A673 (cell line): ENCODE measurements around the gene STAG1.

Experiments used
- EZH2 ChIP-seq: fragments of 200-600 bp; sonication (generic); IDR thresholded peaks from 2 replicates; pipeline ENCODE4 v1.6.1; 2017; ENCODE audit warnings: borderline replicate concordance, low read depth, mild to moderate bottlenecking, mixed read lengths, antibody characterized with exemption, low read length; ENCODE audit not compliant: poor library complexity, severe bottlenecking
- TF ChIP-seq, protein P1 (sequence below): fragments of 300-800, 200-600 bp; sonication (generic); conservative IDR thresholded peaks from 2 replicates; pipeline ENCODE4 v1.5.1; 2017; ENCODE audit warnings: low read depth, mild to moderate bottlenecking, antibody characterized with exemption, low read length, moderate library complexity, mixed read lengths

DNA sequence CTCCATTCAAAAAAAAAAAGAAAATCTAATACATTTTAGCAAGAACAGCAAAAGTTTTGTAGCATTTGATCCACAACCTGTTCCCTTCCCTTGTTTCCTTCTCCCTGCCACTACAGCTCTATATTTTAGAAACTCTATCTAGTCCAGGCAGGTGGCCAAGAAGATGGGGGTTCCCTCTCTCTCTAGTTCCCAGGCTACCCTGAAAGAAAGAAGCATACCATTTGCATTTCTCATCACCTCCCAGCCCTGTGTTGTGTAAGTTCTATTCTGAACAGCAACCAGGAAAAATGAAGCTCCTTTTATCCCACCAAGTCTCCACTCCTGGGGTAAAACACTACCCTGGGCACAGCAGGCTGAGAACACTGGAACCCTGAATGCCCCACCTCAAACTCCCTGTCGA is 402.0 kb downstream of the STAG1 start:
- no peak for TF ChIP-seq EZH2
- TF ChIP-seq, protein P1, sequence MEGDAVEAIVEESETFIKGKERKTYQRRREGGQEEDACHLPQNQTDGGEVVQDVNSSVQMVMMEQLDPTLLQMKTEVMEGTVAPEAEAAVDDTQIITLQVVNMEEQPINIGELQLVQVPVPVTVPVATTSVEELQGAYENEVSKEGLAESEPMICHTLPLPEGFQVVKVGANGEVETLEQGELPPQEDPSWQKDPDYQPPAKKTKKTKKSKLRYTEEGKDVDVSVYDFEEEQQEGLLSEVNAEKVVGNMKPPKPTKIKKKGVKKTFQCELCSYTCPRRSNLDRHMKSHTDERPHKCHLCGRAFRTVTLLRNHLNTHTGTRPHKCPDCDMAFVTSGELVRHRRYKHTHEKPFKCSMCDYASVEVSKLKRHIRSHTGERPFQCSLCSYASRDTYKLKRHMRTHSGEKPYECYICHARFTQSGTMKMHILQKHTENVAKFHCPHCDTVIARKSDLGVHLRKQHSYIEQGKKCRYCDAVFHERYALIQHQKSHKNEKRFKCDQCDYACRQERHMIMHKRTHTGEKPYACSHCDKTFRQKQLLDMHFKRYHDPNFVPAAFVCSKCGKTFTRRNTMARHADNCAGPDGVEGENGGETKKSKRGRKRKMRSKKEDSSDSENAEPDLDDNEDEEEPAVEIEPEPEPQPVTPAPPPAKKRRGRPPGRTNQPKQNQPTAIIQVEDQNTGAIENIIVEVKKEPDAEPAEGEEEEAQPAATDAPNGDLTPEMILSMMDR: no peak
